Measurements from ENCODE around the gene ASNSD1.
"Not testable (repeated sequence)": the region's sequence is repeated elsewhere in the genome, so short reads cannot be mapped to it uniquely, and the experiment has no call there.

Gene ASNSD1

DNA sequence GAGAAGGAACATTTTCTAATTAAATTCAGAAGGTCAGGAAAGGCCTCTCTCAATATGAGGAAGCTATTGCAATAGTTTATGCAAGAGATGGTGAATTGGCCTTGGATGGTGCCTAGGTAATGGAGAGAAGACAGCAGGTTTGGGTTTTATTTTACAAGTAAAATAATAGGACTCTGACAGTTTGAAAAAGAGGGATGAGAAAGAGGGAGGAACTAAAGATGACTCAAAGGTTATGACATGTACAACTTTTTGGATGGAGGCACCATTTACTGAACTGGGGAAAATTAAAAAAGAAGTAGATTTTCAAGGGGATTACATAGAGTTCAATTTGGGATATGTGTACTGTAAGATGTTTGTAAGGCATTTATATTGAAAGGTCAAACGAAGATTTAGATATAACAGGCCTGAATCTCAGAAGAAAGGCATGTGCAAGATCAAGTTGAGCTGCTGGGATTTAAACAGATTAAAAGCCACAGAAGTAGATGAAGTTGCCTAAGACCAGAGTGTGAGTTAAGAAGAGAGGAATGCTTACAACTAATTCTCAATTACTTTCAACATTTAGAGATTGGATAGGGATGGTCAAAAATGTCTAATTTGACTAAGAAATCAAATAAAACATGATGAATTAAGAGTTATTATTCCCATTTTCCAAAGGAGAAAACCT lies 12.3 kb upstream of the ASNSD1 start:
- DNase-seq (ENCODE audit: low spot score) = no peak

DNA sequence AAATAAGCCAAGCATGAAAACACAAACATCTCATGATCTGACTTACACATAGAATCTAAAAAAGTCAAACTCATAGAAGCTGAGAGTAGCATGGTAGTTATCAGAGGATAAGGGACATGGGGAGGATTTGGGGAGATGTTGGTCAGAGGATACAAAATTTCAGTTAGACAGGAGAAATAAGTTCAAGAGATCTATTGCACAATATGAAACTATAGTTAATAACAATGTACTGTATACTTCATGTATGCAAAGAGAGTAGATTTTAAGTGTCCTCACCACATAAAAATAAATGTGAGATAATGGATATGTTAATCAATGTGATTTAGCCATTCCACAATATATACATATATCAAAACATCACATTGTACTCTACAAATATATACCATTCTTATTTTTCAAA lies 10.0 kb upstream of the ASNSD1 start:
- no peak for DNase-seq (ENCODE audit: low spot score)

DNA sequence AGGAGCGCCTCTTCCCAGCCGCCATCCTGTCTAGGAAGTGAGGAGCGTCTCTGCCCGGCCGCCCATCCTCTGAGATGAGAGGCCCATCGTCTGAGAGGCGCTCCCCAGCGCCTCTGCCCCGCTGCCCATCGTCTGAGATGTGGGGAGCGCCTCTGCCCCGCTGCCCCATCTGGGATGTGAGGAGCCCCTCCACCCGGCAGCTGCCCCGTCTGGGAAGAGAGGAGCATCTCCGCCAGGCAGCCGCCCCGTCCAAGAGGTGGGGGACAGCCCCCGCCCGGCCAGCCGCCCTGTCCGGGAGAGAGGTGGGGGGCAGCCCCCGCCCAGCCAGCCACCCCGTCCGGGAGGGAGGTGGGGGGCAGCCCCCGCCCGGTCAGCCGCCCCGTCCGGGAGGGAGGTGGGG lies 7.8 kb upstream of the ASNSD1 start:
- DNase-seq (ENCODE audit: low spot score) = not testable (repeated sequence)

DNA sequence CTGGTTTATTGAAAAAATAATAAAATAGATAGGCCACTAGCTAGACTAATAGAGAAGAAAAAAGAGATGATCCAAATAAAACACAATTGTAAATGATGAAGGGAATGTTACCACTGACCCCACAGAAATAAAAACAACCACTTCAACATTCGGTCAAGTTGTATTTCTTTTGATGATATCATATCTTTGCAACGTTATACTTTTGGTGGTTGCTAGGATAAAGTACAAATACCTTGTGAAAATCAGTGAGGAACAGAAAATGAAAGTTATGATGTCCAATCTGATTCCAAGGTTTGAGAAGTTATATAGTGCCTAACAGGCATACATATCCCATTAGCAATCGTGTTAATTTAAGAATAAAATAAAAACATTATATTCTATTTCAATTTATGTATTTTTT lies 6.6 kb upstream of the ASNSD1 start:
- DNase-seq (ENCODE audit: low spot score) = no peak

DNA sequence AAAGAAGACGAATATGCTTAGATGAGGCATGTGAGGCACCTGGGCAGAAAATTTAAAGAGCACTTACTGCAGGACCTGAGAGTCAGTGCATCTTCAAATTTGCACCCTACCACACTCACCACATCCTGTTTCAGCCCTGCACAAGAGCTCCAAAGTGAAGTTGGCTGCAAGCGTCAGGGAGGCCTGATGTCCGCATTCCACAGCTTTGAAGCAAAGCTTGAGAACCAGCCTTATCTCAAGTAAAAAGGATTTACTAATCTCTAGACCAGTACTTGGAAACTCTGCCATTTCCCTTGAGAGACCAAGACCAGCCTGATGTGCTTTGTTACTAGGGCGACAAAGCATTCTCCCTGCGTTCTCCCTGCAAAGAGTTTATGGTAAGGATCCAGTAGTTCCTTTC lies 3.4 kb upstream of the ASNSD1 start:
- DNase-seq (ENCODE audit: low spot score) = no peak

DNA sequence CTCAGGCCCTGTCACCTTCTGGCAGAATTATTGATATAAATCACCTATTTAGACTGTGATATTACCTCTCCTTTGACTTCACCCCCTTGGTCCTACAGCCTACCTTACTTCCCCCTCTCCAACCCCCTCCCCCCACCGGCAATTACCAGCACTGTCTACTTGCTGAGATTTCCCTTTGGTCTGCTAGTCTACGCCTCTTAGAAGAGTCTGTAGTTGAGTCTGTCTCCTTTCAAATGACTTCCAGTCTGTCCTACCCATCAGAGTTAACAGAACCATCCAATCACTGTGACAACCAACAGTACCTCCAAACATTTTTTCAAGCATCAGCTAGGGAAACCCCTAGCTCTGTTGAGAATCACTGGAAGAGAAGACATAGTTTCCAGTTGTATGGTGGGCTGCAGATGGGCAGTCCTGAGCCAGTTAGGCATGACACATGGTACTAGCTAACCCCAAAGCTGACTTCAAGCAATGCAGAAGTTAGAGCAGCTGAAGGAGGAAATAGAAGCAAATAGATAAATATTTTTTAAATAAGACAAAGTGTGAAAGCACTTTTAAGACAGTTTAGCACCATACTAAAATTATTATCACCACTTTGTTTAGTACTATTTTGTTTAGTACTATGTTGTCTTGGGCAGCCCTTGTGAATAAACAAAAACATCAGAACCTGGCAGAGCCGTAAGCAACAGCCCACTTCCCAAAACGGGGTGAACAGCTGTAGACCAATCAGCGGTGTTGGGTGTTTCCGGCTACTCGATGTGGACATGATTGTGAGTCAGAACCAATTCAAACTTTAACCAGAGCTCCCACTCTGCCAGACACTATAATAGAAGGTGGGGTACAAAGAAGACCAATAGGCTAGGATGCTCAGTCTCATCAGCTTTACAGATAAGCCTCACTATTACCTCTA lies 2.7 kb upstream of the ASNSD1 start:
- DNase-seq (ENCODE audit: low spot score) = no peak

DNA sequence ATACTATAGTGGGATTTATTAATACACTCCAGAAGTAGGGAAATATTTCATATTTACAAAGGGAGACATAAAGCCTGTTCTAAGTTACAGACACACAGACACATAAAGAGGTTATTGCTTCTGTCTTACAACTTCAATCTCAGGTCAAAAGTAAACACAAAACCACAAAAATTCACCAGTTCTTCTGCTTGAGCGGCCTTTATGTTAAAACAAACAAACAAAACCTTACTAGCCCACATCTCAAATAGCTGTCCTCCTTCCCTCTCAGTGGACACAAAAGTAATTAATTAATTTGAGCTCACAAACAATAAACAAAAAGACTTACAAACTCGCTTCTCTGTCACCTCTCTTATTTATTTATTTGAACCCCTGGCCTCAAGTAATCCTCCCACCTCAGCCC lies 1.5 kb upstream of the ASNSD1 start:
- DNase-seq (ENCODE audit: low spot score) = no peak

DNA sequence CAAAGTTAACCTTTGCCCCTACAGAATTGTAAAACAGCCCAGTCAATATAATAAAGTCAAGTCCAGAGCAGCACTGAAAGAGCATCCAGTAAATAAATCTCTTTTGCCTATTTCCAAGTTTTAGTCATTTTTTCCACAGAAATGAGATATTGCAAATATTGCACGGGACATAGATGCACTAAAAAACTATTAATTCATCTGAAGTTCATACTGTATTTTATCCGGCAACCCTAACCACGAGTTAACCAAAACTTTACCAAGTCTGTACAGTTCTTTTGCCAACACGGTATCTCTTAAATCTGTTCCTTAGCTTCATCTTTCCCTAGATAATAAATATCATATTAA lies 484 bp upstream of the ASNSD1 start:
- no peak for DNase-seq (ENCODE audit: low spot score)

DNA sequence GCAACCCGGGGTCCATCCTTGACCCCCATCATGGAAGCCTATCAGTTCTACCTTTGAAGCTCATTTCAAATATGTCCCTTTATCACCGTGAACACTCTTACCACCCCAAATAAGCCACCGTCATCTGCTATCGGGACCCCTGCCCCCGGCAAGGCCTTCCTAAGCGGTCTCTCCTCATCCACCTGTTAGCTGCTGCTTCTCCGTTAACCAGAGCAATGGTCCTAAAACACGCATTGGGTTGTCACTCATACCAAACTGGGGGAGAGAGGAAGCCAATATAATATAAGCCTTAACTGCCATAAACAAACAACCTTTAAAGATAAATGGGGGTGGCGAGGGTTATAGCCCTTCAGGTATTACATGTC lies 680 bp downstream of the ASNSD1 start:
- no peak for DNase-seq (ENCODE audit: low spot score)

DNA sequence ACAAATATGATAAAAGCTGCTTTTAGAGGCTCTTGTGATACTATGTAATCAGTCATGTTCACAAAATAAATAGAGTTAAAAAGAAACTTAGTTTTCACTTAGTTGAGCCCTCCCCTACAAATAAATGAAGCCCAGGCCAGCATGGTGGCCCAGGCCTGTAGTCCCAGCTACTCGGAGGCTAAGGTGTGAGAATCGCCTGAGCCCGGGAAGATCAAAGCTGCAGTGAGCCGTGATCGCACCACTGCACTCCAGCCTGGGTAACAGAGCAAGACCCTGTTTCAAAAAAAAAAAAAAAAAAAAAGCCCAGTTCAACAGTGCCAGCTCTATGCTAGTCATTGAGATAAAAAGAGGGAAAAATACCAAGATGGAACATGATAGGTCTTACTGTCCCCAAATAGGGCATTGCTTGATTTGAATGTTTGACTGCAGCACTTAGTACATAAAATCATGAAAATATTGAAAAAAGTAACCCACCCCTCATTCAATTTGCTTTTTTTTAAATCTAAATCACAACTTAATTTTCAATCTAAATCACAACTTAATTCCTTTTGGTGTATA lies 1.5 kb downstream of the ASNSD1 start:
- no peak for DNase-seq (ENCODE audit: low spot score)

DNA sequence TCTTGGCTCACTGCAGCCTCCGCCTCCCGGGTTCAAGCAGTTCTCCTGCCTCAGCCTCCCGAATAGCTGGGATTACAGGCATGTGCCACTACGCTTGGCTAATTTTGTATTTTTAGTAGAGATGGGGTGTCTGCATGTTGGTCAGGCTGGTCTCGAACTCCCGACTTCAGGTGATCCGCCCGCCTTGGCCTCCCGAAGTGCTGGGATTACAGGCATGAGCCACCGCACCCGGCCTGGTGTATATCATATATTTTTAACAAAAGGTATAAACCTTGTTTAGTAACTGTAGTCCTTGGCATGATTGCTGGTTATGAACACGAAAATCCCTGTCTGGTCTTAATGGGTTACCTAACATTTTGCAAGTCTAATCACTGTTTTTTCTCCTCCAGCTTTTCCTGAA lies 2.1 kb downstream of the ASNSD1 start:
- DNase-seq (ENCODE audit: low spot score) = not testable (repeated sequence)

DNA sequence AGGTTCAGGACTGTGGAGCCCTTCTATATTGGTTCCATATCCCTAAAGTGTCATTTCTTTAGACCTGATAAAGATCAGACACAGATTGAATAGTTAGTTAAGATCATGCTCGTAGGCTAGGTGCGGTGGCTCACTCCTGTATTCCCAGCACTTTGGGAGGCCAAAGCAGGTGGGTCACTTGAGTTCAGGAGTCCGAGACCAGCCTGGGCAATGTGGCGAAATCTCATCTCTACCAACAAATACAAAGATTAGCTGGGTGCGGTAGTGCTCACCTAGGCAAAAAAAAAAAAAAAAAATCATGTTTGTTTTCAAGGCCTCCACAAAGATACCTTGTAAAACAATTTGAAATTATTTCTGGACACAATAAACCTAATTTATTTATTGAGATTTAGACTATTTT lies 8.7 kb downstream of the ASNSD1 start:
- DNase-seq (ENCODE audit: low spot score) = no peak

DNA sequence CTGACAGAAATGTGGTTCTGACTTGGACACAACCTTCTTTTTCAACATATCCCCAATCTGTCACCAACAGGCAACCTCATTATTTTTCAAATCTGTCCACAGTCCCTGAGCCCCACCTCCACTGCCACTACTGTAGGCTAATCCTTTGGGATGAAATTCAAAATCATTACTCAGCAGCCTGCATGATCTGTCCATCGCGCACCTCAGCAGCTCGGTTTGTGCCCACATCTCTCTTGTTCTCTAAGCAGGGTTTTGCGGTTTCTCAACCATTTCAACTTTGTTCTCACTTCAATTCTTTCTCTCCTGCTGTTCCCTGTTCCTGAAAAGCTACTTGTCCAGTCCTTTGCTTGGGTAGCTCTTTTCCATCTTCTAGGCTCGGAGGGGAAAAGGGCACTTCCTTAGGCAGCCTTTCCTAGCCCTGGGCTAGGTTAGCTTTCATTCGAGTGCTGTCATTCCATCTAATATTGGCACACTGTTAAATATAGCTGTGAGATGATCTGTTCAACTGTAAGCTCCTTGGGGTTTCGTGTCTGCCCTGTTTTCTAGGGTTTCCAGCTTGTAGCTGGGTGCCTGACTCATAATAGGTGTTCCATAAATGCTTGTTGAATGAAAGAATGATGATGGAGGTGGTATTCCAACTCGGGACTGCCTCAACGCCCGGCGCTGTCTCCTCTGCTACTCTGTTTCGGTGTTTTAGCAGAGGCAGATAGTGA lies 12.6 kb downstream of the ASNSD1 start:
- DNase-seq (ENCODE audit: low spot score) = no peak

DNA sequence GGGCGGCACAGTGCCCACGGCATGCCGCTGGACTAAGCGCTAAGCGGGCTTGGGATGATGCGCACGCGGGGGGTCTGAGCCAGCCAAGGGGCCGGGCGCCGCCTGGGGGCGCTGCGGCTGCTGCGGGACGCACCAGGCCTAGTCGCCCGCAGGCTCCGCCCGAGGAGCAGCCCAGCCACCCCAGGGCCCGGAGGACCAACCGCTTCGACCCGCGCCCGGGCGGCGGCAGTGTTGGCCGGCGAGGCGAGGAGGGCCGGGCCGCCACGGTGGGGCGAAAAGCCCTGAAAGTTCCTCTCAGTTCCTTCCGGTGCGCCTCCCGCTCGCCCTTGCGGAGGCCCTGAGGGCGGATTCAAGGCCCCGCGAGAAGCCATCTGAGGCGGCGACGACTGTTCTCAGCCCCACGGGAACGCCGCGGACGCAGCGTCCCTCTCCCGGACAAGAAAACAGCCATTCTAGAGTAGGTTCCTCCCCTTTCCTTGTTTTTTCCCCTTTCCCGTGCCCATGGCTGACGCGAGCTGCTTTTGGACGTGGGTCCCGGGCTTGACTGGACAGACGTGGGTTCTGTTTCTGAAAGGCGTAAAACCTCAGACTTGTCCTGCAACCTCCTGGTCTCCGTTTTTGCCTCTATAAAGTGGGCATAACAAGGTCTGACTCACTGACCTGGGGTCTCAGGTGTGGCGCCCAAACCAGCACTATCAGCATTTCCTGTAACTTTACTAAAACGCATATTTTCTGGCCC lies 13.3 kb downstream of the ASNSD1 start, which contains the start of gene ANKAR:
TSS of gene ANKAR (plus strand) at position 297 of the 739 bp plus-strand sequence. CDS start 1,821 bp downstream, outside the sequence.
- peak; percentile 87 for DNase-seq (ENCODE audit: low spot score)

DNA sequence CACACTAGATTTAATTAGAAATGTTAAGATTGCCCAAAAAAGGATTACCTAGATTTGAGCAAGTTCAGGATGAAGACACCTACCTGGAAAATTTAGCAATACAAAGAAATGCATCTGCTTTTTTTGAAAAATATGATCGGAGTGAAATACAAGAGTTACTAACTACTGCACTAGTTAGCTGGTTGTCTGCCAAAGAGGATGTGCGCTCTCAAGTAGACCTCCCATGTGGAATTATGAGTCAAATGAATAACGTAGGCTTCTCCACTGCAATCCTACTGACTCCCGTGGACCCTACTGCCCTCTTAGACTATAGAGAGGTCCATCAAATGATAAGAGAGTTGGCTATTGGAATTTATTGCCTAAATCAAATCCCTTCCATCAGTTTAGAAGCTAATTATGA lies 15.2 kb downstream of the ASNSD1 start:
- no peak for DNase-seq (ENCODE audit: low spot score)

DNA sequence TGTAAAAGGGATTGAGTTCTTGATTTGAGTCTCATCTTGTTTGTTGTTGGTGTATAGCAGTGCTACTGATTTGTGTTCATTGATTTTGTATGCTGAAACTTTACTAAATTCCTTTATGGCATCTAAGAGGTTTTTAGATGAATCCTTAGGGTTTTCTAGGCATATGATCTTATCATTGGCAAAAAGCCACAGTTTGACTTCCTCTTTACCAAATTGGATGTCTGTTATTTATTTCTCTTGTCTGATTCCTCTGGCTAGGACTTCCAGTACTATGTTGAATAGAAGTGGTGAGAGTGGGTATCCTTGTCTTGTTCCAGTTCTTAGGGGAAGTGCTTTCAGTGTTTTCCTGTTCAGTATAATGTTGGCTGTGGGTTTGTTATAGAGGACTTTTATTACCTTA lies 18.0 kb downstream of the ASNSD1 start:
- DNase-seq (ENCODE audit: low spot score) = no peak

DNA sequence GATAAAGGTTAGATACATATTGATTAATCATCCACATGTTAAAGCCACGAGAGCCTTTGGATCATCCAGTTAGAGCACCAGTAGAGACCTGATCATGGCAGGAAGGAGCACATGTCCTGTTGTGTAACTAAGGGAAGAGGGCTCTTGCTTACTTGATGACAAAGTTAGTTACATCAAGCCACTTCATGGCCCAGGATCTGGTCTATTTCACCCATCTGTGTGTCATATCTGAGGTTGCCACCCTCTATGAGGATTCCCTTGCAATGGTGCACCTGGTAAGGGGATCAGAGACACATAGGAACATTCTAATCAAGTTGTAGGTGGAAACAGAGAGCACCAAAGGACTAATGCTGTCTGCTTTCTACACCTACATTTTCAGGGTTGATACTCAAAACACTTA lies 19.9 kb downstream of the ASNSD1 start:
- DNase-seq (ENCODE audit: low spot score) = no peak

DNA sequence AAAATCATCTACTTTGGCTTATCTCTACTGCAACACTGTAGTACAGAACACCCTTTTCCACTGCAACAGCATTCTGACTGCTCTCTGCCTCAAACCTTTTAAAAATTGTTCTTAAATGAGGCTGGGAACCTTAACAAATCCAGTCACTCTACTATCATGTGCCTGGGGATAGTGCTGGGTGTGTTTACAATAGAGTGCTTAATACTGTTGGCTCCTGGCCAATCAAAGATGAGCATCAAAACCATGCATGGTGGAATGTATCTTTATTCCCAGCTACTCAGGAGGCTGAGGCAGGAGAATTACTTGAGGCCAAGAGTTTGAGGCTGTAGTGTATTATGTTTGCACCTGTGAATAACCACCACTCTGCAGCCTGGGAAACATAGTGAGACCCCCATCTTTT lies 20.6 kb downstream of the ASNSD1 start:
- DNase-seq (ENCODE audit: low spot score) = no peak

DNA sequence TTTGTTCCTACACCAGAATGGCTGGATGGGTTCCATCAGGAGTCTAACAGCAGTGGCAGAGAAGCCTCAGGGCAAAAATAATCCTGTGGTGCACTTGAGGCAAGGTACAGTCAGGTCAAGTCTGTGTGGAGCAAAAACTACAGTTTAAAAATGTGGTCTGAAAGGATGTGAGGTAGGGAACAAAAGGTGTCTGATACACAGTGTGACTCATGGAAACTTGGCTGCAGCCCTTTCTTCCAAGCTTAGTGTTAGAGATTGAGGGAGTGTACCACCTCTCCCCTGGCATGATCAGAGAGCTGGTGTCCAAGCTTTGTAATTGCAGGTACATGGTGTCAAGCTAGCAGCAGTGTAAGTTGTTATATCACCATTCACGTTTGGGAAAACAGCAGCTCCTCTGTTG lies 22.1 kb downstream of the ASNSD1 start:
- no peak for DNase-seq (ENCODE audit: low spot score)

DNA sequence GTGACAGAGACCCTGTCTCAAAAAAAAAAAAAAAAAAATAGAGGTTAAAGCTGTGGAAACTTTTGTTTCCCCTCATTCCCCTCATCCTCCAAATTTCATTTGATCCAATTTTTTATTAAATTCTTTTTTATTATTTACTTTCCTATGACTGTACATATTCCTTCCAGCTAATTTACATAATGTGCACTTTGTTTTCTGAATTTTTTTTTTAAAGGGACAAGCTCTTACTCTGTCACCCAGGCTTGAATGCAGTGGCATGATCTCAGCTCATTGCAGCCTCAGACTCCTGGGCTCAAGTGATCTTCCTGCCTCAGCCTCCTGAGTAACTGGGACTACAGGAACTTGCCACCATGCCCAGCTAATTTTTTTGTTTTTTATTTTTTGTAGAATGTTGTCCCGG lies 23.6 kb downstream of the ASNSD1 start:
- no peak for DNase-seq (ENCODE audit: low spot score)

DNA sequence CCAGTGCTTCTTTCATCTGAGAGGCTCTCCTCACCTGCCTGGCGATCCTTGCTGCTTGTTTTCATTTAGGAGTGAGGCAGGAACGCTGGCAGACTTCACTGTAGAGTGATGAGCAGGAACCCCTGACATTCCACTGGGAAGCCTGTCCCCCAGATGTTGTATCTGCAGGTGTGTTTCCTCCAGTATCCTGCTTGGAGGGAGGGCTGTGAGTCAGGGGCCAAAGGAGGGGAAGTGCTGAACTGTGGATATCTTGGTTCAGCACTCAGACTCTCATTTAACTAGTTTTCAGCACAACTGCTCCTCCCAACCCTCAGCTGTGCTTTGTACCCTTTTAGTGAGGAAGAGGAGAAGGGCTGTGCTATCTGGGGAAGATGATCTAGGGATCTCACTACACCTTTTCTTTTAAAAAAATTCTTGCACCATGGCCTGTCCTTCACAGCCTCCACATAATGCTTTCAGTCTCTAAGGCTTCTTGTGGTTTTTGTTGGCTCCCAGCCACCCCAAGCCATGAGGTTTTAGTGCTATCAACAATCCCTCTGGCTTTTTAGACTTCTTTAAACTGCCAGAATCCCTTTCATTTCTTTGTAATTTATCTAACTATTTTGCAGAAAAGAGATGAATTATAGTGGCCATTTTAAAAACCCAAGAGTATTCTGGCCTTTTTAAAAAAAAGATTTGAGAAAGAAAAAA lies 24.4 kb downstream of the ASNSD1 start:
- DNase-seq (ENCODE audit: low spot score) = peak; percentile 18

All from LoVo (cell line).